ENCODE results near the gene ZBTB21. TPM values are rescaled to one million over a fixed set of nuclear protein-coding genes. Genes with fewer than 3 reads are reported as not detected.

Gene ZBTB21
- total RNA-seq, 1 experiment from 2014 or later, result 18.1 TPM

DNA sequence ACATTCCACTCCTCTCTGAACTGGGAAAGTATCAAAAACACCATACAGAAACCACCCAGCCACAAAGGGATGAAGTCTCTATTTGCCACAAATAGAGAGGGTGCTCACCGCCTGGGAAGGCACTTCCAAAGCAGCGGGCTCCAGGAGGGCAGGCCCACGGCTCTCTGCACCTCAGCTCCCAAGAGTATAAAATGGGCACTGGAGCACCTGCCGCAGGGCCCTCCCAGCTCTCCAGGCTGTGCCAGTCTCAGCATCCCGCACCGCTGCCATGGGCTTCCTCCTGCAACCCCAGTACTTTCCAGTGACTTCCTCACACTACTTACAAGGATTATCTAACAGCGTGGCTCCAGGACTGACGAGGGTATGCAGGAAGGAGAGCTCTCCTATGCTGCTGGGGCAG lies 70.8 kb downstream of the ZBTB21 start:
- no peak overlapping the region for H4K8ac ChIP-seq (replicated peaks; ENCODE audit: insufficient read length, low read depth, low read length)
- H3K9ac ChIP-seq (ENCODE audit: extremely low read depth, insufficient read length, low read length), result no peak overlapping the region
- no peaks in the 10 kb centered on the region for H3K27me3 ChIP-seq (ENCODE audit: insufficient read depth, low read length)
- no peak overlapping the region for H2BK15ac ChIP-seq (ENCODE audit: low read depth, low read length)
- H3K4me2 ChIP-seq (ENCODE audit: insufficient read depth, insufficient read length, low read length), result no peak overlapping the region
- no peaks in the 10 kb centered on the region for H4K20me1 ChIP-seq (ENCODE audit: control insufficient read depth, insufficient read depth, insufficient read length)
- H3K23ac ChIP-seq (ENCODE audit: insufficient read length, low read depth, low read length), result no peak overlapping the region
- H3K36me3 Mint-ChIP-seq (ENCODE audit: insufficient read depth in 1 of 3, low read depth in 3 of 3), result 0 out of 7 replicates have a peak, but pooled peaks cover 0 to 3% (median 0%) of the 10 kb centered on the region in 3 experiments
- H3K4me1 ChIP-seq (ENCODE audit: insufficient read depth, low read length), result no peaks in the 10 kb centered on the region
- H3K14ac ChIP-seq (ENCODE audit: insufficient read depth, low read length), result no peak overlapping the region
- H2BK12ac ChIP-seq (ENCODE audit: insufficient read length, low read depth, low read length), result no peak overlapping the region
- H3K27ac ChIP-seq (ENCODE audit: insufficient read length, low read depth, low read length), result no peak overlapping the region
- H3K4me1 Mint-ChIP-seq, result no peaks in the 10 kb centered on the region
- no peaks in the 10 kb centered on the region for H3K23me2 ChIP-seq (ENCODE audit: insufficient read length, low read depth, low read length, poor library complexity, severe bottlenecking)
- no peaks in the 10 kb centered on the region; the same call in 1 of the 2 replicates for H3K27me3 Mint-ChIP-seq (ENCODE audit: low read depth)
- no peak overlapping the region for H3K4me3 Mint-ChIP-seq
- no peak overlapping the region for H3K56ac ChIP-seq (ENCODE audit: insufficient read length, low read depth, low read length)
- H3K9me3 Mint-ChIP-seq, result no peaks in the 10 kb centered on the region
- peak overlapping the region in 1 of 3 experiments; percentile 45; a peak in 1 of 7 replicates for H3K27ac Mint-ChIP-seq
- WGBS (ENCODE audit: extremely low coverage, insufficient read length, low lambda C conversion rate), result no CpG with 5 or more reads among the region's 8 CpGs
- no peak overlapping the region for H3K18ac ChIP-seq (ENCODE audit: insufficient read length, low read depth, low read length)
- TF ChIP-seq, protein P1, sequence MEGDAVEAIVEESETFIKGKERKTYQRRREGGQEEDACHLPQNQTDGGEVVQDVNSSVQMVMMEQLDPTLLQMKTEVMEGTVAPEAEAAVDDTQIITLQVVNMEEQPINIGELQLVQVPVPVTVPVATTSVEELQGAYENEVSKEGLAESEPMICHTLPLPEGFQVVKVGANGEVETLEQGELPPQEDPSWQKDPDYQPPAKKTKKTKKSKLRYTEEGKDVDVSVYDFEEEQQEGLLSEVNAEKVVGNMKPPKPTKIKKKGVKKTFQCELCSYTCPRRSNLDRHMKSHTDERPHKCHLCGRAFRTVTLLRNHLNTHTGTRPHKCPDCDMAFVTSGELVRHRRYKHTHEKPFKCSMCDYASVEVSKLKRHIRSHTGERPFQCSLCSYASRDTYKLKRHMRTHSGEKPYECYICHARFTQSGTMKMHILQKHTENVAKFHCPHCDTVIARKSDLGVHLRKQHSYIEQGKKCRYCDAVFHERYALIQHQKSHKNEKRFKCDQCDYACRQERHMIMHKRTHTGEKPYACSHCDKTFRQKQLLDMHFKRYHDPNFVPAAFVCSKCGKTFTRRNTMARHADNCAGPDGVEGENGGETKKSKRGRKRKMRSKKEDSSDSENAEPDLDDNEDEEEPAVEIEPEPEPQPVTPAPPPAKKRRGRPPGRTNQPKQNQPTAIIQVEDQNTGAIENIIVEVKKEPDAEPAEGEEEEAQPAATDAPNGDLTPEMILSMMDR (conservative IDR thresholded peaks at IDR 0.05), result no peak
- no peak overlapping the region for H3K4ac ChIP-seq (ENCODE audit: low read depth, low read length)
- no peak overlapping the region for H2BK20ac ChIP-seq (ENCODE audit: low read depth, low read length, poor library complexity, severe bottlenecking)
- no peak overlapping the region for H2BK120ac ChIP-seq (ENCODE audit: low read depth, low read length, poor library complexity, severe bottlenecking)
- no peak for DNase-seq
- H2AFZ ChIP-seq (ENCODE audit: low read length), result no peak overlapping the region
- H2AK5ac ChIP-seq (ENCODE audit: insufficient read length, low read length), result no peak overlapping the region
- H3K79me1 ChIP-seq (ENCODE audit: insufficient read depth, low read depth, low read length, poor library complexity, severe bottlenecking), result peaks cover 2% of the 10 kb centered on the region
- no peak overlapping the region for H3T11ph ChIP-seq (ENCODE audit: low read length)
- H3K9me3 ChIP-seq (ENCODE audit: control insufficient read depth, low read depth, low read length), result no peaks in the 10 kb centered on the region
- no peak overlapping the region for H2BK5ac ChIP-seq (ENCODE audit: insufficient read length, low read length)
- no peaks in the 10 kb centered on the region for H3K79me2 ChIP-seq (ENCODE audit: insufficient read depth, low read length)
- H4K5ac ChIP-seq (ENCODE audit: insufficient read length, low read depth, low read length), result no peak overlapping the region
- H4K91ac ChIP-seq (ENCODE audit: insufficient read length, low read depth, low read length), result no peak overlapping the region

Other genes starting within 250 kb of the ZBTB21 start
- 2.9 and 3.6 TPM in 2 replicates for gene RIPK4, start 243.3 kb downstream of the ZBTB21 start, total RNA-seq (2021)
- gene PRDM15, start 131.0 kb downstream of the ZBTB21 start, total RNA-seq (2021), result 9.9 TPM in 2 replicates
- gene C2CD2, start 56.3 kb downstream of the ZBTB21 start, total RNA-seq (2021), result 11.5 and 14.6 TPM in 2 replicates
- not detected in 2 replicates for gene UMODL1, start 61.0 kb upstream of the ZBTB21 start, total RNA-seq (2021)
- gene ABCG1, start 208.8 kb upstream of the ZBTB21 start, total RNA-seq (2021), result 0.83 and 0.99 TPM in 2 replicates